HG03457 (cell line): Measurements from ENCODE around the gene MTA3.

Experiments used
- ATAC-seq: cut with Tn5 transposase; IDR thresholded peaks from one replicate; pipeline ENCODE4 v1.9.1; 2021; ENCODE audit warnings: moderate number of reproducible peaks; ENCODE audit not compliant: unreplicated experiment

The MTA3 gene

GRCh38 chr2:42800981-42801380, 232.5 kb downstream of the MTA3 start:
- no peak for ATAC-seq

GRCh38 chr2:42801381-42801780, 232.9 kb downstream of the MTA3 start:
- ATAC-seq = no peak

GRCh38 chr2:42802150-42802549, 233.7 kb downstream of the MTA3 start:
- no peak for ATAC-seq

- ATAC-seq = no peak
These were observed 235.9 kb downstream of the MTA3 start for GRCh38 chr2:42804338-42804737.

GRCh38 chr2:42804891-42805290, 236.5 kb downstream of the MTA3 start:
- no peak for ATAC-seq
